H9 (cell line): ENCODE results near the gene TRAF3IP1. TPM values are rescaled to one million over a fixed set of nuclear protein-coding genes. Genes with fewer than 3 reads are reported as not detected.

Experiments used
- DNase-seq: peaks from one replicate; pipeline ENCODE4 v3.0.0-alpha.2; 2017
- H2AFZ ChIP-seq: one replicate; pipeline ENCODE4 v1.6.1; 2013; ENCODE audit warnings: mild to moderate bottlenecking, low read length, control low read depth, moderate library complexity
- H2AK5ac ChIP-seq: 2 replicates; pipeline ENCODE4 v1.6.1; 2013; ENCODE audit warnings: low read length, control low read depth, mixed read lengths; ENCODE audit not compliant: insufficient read length
- H2BK120ac ChIP-seq: one replicate; pipeline ENCODE4 v1.6.1; 2013; ENCODE audit warnings: low read depth, mild to moderate bottlenecking, low read length, control low read depth, inconsistent platforms; ENCODE audit not compliant: poor library complexity, severe bottlenecking
- H2BK12ac ChIP-seq: 2 replicates; pipeline ENCODE4 v1.6.1; 2013; ENCODE audit warnings: low read length, control low read depth, mixed read lengths, low read depth; ENCODE audit not compliant: insufficient read length
- H2BK15ac ChIP-seq: 2 replicates; pipeline ENCODE4 v1.6.1; 2013; ENCODE audit warnings: low read depth, low read length, control low read depth
- H2BK20ac ChIP-seq: one replicate; pipeline ENCODE4 v1.6.1; 2013; ENCODE audit warnings: low read depth, mild to moderate bottlenecking, low read length, control low read depth, inconsistent platforms; ENCODE audit not compliant: poor library complexity, severe bottlenecking
- H2BK5ac ChIP-seq: 2 replicates; pipeline ENCODE4 v1.6.1; 2013; ENCODE audit warnings: low read length, control low read depth, mixed read lengths; ENCODE audit not compliant: insufficient read length
- H3K14ac ChIP-seq: 2 replicates; pipeline ENCODE4 v1.6.1; 2013; ENCODE audit warnings: low read length, control low read depth; ENCODE audit not compliant: insufficient read depth
- H3K18ac ChIP-seq: 2 replicates; pipeline ENCODE4 v1.6.1; 2013; ENCODE audit warnings: low read depth, mild to moderate bottlenecking, mixed read lengths, low read length, control low read depth; ENCODE audit not compliant: insufficient read length
- H3K23ac ChIP-seq: 2 replicates; pipeline ENCODE4 v1.6.1; 2013; ENCODE audit warnings: low read length, control low read depth, mixed read lengths, low read depth; ENCODE audit not compliant: insufficient read length
- H3K23me2 ChIP-seq: 2 replicates; pipeline ENCODE4 v1.6.1; 2013; ENCODE audit warnings: low read depth, mild to moderate bottlenecking, mixed read lengths, low read length, control low read depth; ENCODE audit not compliant: insufficient read length, poor library complexity, severe bottlenecking
- H3K27ac ChIP-seq: 2 replicates; pipeline ENCODE4 v1.5.1; 2013; ENCODE audit warnings: low read length, control low read depth, mixed read lengths, low read depth; ENCODE audit not compliant: insufficient read length
- H3K27me3 ChIP-seq: 2 replicates; pipeline ENCODE4 v1.6.1; 2013; ENCODE audit warnings: low read length, control low read depth, inconsistent platforms; ENCODE audit not compliant: insufficient read depth
- H3K4ac ChIP-seq: 2 replicates; pipeline ENCODE4 v1.6.1; 2013; ENCODE audit warnings: low read depth, mild to moderate bottlenecking, control low read depth, inconsistent platforms, low read length, moderate library complexity
- H3K4me1 ChIP-seq: 2 replicates; pipeline ENCODE4 v1.6.1; 2013; ENCODE audit warnings: low read length, control low read depth, inconsistent platforms; ENCODE audit not compliant: insufficient read depth
- H3K4me2 ChIP-seq: 2 replicates; pipeline ENCODE4 v1.6.1; 2013; ENCODE audit warnings: low read length, control low read depth, mixed read lengths; ENCODE audit not compliant: insufficient read length, insufficient read depth
- H3K56ac ChIP-seq: 2 replicates; pipeline ENCODE4 v1.6.1; 2013; ENCODE audit warnings: low read depth, mild to moderate bottlenecking, mixed read lengths, low read length, control low read depth; ENCODE audit not compliant: insufficient read length
- H3K79me1 ChIP-seq: 2 replicates; pipeline ENCODE4 v1.6.1; 2013; ENCODE audit warnings: low read depth, mild to moderate bottlenecking, moderate library complexity, low read length, control low read depth, inconsistent platforms; ENCODE audit not compliant: insufficient read depth, poor library complexity, severe bottlenecking
- H3K79me2 ChIP-seq: 2 replicates; pipeline ENCODE4 v1.6.1; 2013; ENCODE audit warnings: low read length, control low read depth, inconsistent platforms; ENCODE audit not compliant: insufficient read depth
- H3K9ac ChIP-seq: 2 replicates; pipeline ENCODE4 v1.6.1; 2013; ENCODE audit warnings: low read length, control low read depth, mixed read lengths; ENCODE audit not compliant: insufficient read length; ENCODE audit errors: extremely low read depth
- H3K9me3 ChIP-seq: one replicate; pipeline ENCODE4 v1.6.1; 2013; ENCODE audit warnings: low read depth, low read length, inconsistent platforms; ENCODE audit not compliant: control insufficient read depth
- H3T11ph ChIP-seq: one replicate; pipeline ENCODE4 v1.6.1; 2013; ENCODE audit warnings: mild to moderate bottlenecking, low read length, control low read depth, inconsistent platforms
- H4K20me1 ChIP-seq: one replicate; pipeline ENCODE4 v1.6.1; 2013; ENCODE audit not compliant: control insufficient read depth, insufficient read length, insufficient read depth
- H4K5ac ChIP-seq: 2 replicates; pipeline ENCODE4 v1.6.1; 2013; ENCODE audit warnings: low read depth, mild to moderate bottlenecking, mixed read lengths, low read length, control low read depth; ENCODE audit not compliant: insufficient read length
- H4K8ac ChIP-seq: replicated peaks from 2 replicates; pipeline ENCODE4 v1.6.1; 2013; ENCODE audit warnings: low read length, control low read depth, mixed read lengths, low read depth; ENCODE audit not compliant: insufficient read length
- H4K91ac ChIP-seq: 2 replicates; pipeline ENCODE4 v1.6.1; 2013; ENCODE audit warnings: low read depth, mild to moderate bottlenecking, moderate library complexity, mixed read lengths, low read length, control low read depth; ENCODE audit not compliant: insufficient read length
- H3K27ac Mint-ChIP-seq, 3 experiments: 2 replicates in 2 of 3; 3 replicates in 1 of 3; pipeline ENCODE4 v1.8.0; 2020 to 2021; ENCODE audit warnings: mixed read lengths in 3 of 3, mild to moderate bottlenecking in 1 of 3, moderate library complexity in 1 of 3
- H3K27me3 Mint-ChIP-seq: 2 replicates; pipeline ENCODE4 v1.8.0; 2021; ENCODE audit warnings: low read depth, mild to moderate bottlenecking, moderate library complexity, mixed read lengths
- H3K36me3 Mint-ChIP-seq, 3 experiments: 2 replicates in 2 of 3; 3 replicates in 1 of 3; pipeline ENCODE4 v1.8.0; 2020 to 2021; ENCODE audit warnings: low read depth in 3 of 3, mixed read lengths in 3 of 3; ENCODE audit not compliant: insufficient read depth in 1 of 3
- H3K4me1 Mint-ChIP-seq, 2 experiments: 2 replicates each; pipeline ENCODE4 v1.8.0; 2020; ENCODE audit warnings: mixed read lengths in 2 of 2
- H3K4me3 Mint-ChIP-seq, 2 experiments: 2 replicates in 1 of 2; 3 replicates in 1 of 2; pipeline ENCODE4 v1.8.0; 2020 to 2021; ENCODE audit warnings: mild to moderate bottlenecking in 2 of 2, mixed read lengths in 2 of 2, moderate library complexity in 1 of 2
- H3K9me3 Mint-ChIP-seq, 2 experiments: 2 replicates in 1 of 2; 3 replicates in 1 of 2; pipeline ENCODE4 v1.8.0; 2020; ENCODE audit warnings: mild to moderate bottlenecking in 2 of 2, mixed read lengths in 2 of 2, moderate library complexity in 1 of 2
- CTCF ChIP-seq: fragments of 200-600 bp; sonication (generic); conservative IDR thresholded peaks from 3 replicates; pipeline ENCODE4 v1.8.0; 2021; ENCODE audit warnings: antibody characterized with exemption, mild to moderate bottlenecking
- WGBS: extraction: QIAGEN DNeasy Blood & Tissue Kit; methylation state at CpG from one replicate; pipeline ENCODE4 v1.1.7; 2013; ENCODE audit warnings: missing lambda C conversion rate, low lambda C conversion rate, mixed read lengths; ENCODE audit not compliant: insufficient read length; ENCODE audit errors: extremely low coverage; 5-methylcytosine and 5-hydroxymethylcytosine counted together
- total RNA-seq: library from RNA; stranded (reverse); gene quantifications from 2 replicates; pipeline ENCODE4 v1.2.1, GENCODE V29; 2021

TRAF3IP1 gene
- total RNA-seq, 1 experiment from 2014 or later: 16.4 TPM

DNA sequence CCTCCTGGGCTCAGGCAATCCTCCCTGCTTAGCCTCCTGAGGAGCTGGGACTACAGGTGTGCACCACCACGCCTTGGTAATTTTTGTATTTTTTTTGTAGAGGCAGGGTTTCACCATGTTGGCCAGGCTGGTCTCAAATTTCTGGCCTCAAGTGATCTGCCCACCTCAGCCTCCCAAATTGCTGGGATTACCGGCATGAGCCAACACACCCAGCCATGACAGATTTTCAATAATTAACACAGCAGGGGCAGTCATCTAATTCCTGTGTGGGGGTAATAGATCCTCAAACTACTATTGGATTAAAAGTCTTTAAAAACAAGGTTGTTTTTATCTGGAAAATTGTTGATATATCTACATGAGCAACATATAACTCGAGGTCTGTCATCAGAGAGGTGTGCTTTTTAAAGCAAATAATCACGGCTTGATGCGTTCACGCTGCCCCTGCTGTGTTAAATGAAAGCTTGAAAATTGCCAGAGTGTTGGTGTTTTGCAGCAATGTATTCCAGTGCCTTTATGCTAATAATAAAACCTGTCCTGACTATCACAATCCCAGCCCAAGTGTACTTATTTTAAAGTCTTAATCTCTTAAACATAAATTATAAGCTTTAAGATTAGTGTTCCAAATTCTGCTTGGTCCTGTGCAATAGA lies 70.8 kb downstream of the TRAF3IP1 start:
- no peak overlapping the region for H3K27ac Mint-ChIP-seq
- H3K27ac ChIP-seq: no peak overlapping the region
- H2BK12ac ChIP-seq: no peak overlapping the region
- H3K14ac ChIP-seq: no peak overlapping the region
- H2BK120ac ChIP-seq: no peak overlapping the region
- no peak overlapping the region for H3K23ac ChIP-seq
- no peaks in the 10 kb centered on the region for H3K36me3 Mint-ChIP-seq
- H4K91ac ChIP-seq: no peak overlapping the region
- TF ChIP-seq CTCF: no peak
- H3T11ph ChIP-seq: no peak overlapping the region
- no peaks in the 10 kb centered on the region for H3K4me1 Mint-ChIP-seq
- H2BK5ac ChIP-seq: no peak overlapping the region
- no peak overlapping the region for H3K56ac ChIP-seq
- no peaks in the 10 kb centered on the region for H3K27me3 ChIP-seq
- no peak overlapping the region for H3K4me2 ChIP-seq
- H3K9me3 Mint-ChIP-seq: no peaks in the 10 kb centered on the region
- H3K9me3 ChIP-seq: no peaks in the 10 kb centered on the region
- no peak for DNase-seq
- H3K79me1 ChIP-seq: no peaks in the 10 kb centered on the region
- no peak overlapping the region for H2BK20ac ChIP-seq
- no peaks in the 10 kb centered on the region for H3K4me1 ChIP-seq
- H4K5ac ChIP-seq: no peak overlapping the region
- H3K79me2 ChIP-seq: no peaks in the 10 kb centered on the region
- H3K27me3 Mint-ChIP-seq: no peaks in the 10 kb centered on the region
- H3K18ac ChIP-seq: no peak overlapping the region
- no peak overlapping the region for H3K9ac ChIP-seq
- H4K20me1 ChIP-seq: no peaks in the 10 kb centered on the region
- H3K4ac ChIP-seq: no peak overlapping the region
- no peak overlapping the region for H2AK5ac ChIP-seq
- no peak overlapping the region for H2AFZ ChIP-seq
- no peak overlapping the region for H4K8ac ChIP-seq
- H3K4me3 Mint-ChIP-seq: no peak overlapping the region
- no peak overlapping the region for H2BK15ac ChIP-seq
- no CpG with 5 or more reads among the region's 6 CpGs for WGBS
- H3K23me2 ChIP-seq: no peaks in the 10 kb centered on the region
